IMR-90 (cell line): ENCODE measurements around the gene RIPOR2. TPM values are rescaled to one million over a fixed set of nuclear protein-coding genes. Genes with fewer than 3 reads are reported as not detected.

Experiments used
- ATAC-seq: fragments of 200-7000 bp; cut with Tn5 transposase; 2 replicates; pipeline ENCODE4 v1.9.1; 2020; ENCODE audit warnings: low read depth, mild to moderate bottlenecking, moderate library complexity
- BruUV-seq: library from RNA; stranded (reverse); fragments of 400-500 nt; replicated peaks from 2 replicates; lab custom pipeline; 2021; lab: Mats Ljungman, UMichigan
- CTCF ChIA-PET: fragments of 300-600 bp; formaldehyde crosslinking; extraction: SDS; loops from one replicate; lab custom pipeline; 2021; ENCODE audit warnings: antibody characterized with exemption; lab: Yijun Ruan, JAX
- POLR2A ChIA-PET: fragments of 300-600 bp; sonication (Branson Sonifier 250); formaldehyde crosslinking; loops from one replicate; lab custom pipeline; 2022; ENCODE audit warnings: antibody characterized with exemption; ENCODE audit not compliant: unreplicated experiment; lab: Charles Lee
- DNase-seq: peaks from one replicate; pipeline ENCODE4 v3.0.0; 2013
- H2AFZ ChIP-seq: replicated peaks from 2 replicates; pipeline ENCODE3; 2013; ENCODE audit warnings: low read length, mild to moderate bottlenecking; ENCODE audit not compliant: poor library complexity
- H2AK5ac ChIP-seq: 2 replicates; pipeline ENCODE4 v1.6.1; 2013; ENCODE audit warnings: low read depth, low read length, inconsistent platforms
- H2AK9ac ChIP-seq: replicated peaks from 2 replicates; pipeline ENCODE3; 2013; ENCODE audit warnings: mild to moderate bottlenecking, low read depth, low read length, moderate library complexity; ENCODE audit not compliant: poor library complexity
- H2BK120ac ChIP-seq: 2 replicates; pipeline ENCODE4 v1.6.1; 2013; ENCODE audit warnings: low read depth, low read length, inconsistent platforms
- H2BK15ac ChIP-seq: 3 replicates; pipeline ENCODE4 v1.6.1; 2013; ENCODE audit warnings: low read depth, low read length, inconsistent platforms
- H2BK20ac ChIP-seq: 2 replicates; pipeline ENCODE4 v1.6.1; 2013; ENCODE audit warnings: low read depth, mild to moderate bottlenecking, inconsistent platforms, low read length, moderate library complexity
- H2BK5ac ChIP-seq: 2 replicates; pipeline ENCODE4 v1.6.1; 2013; ENCODE audit warnings: mild to moderate bottlenecking, low read depth, low read length, inconsistent platforms; ENCODE audit not compliant: poor library complexity, severe bottlenecking
- H3K14ac ChIP-seq: replicated peaks from 2 replicates; pipeline ENCODE4 v1.6.1; 2013; ENCODE audit warnings: low read depth, low read length, inconsistent platforms
- H3K18ac ChIP-seq: 2 replicates; pipeline ENCODE4 v1.6.1; 2013; ENCODE audit warnings: low read depth, low read length, control low read depth
- H3K23ac ChIP-seq: 2 replicates; pipeline ENCODE4 v1.6.1; 2013; ENCODE audit warnings: low read depth, low read length, inconsistent platforms
- H3K27ac ChIP-seq: 2 replicates; pipeline ENCODE4 v1.5.1; 2013; ENCODE audit warnings: mild to moderate bottlenecking, control low read depth, low read length; ENCODE audit not compliant: insufficient read depth
- H3K27me3 ChIP-seq: 2 replicates; pipeline ENCODE4 v1.6.1; 2013; ENCODE audit warnings: low read length; ENCODE audit not compliant: control insufficient read depth, insufficient read depth
- H3K36me3 ChIP-seq: 2 replicates; pipeline ENCODE4 v1.6.1; 2013; ENCODE audit warnings: low read length, mixed read lengths; ENCODE audit not compliant: control insufficient read depth, insufficient read depth
- H3K4ac ChIP-seq: 2 replicates; pipeline ENCODE4 v1.6.1; 2013; ENCODE audit warnings: low read depth, low read length, inconsistent platforms
- H3K4me1 ChIP-seq: 2 replicates; pipeline ENCODE4 v1.6.1; 2013; ENCODE audit warnings: low read length, mixed read lengths; ENCODE audit not compliant: control insufficient read depth, insufficient read depth
- H3K4me2 ChIP-seq: 2 replicates; pipeline ENCODE4 v1.6.1; 2013; ENCODE audit warnings: low read depth, mild to moderate bottlenecking, control low read depth, low read length, moderate library complexity
- H3K4me3 ChIP-seq: 2 replicates; pipeline ENCODE4 v1.5.1; 2013; ENCODE audit warnings: low read depth, mild to moderate bottlenecking, control low read depth, low read length, moderate library complexity; ENCODE audit not compliant: insufficient read depth
- H3K56ac ChIP-seq: 2 replicates; pipeline ENCODE4 v1.6.1; 2013; ENCODE audit warnings: low read length, inconsistent platforms; ENCODE audit not compliant: insufficient read depth; ENCODE audit errors: extremely low read depth
- H3K79me1 ChIP-seq, 2 experiments: 2 replicates each; pipeline ENCODE4 v1.6.1; 2013; ENCODE audit warnings: low read length in 2 of 2, inconsistent platforms in 1 of 2, low read depth in 1 of 2
- H3K9ac ChIP-seq: 2 replicates; pipeline ENCODE4 v1.6.1; 2013; ENCODE audit warnings: low read depth, low read length, control low read depth
- H3K9me1 ChIP-seq: 2 replicates; pipeline ENCODE4 v1.6.1; 2013; ENCODE audit warnings: low read length, inconsistent platforms; ENCODE audit not compliant: insufficient read depth
- H3K9me3 ChIP-seq: 2 replicates; pipeline ENCODE4 v1.6.1; 2013; ENCODE audit warnings: low read length; ENCODE audit not compliant: control insufficient read depth, insufficient read depth
- H4K20me1 ChIP-seq: 2 replicates; pipeline ENCODE4 v1.6.1; 2013; ENCODE audit warnings: low read length, inconsistent platforms; ENCODE audit not compliant: insufficient read depth
- H4K5ac ChIP-seq: 2 replicates; pipeline ENCODE4 v1.6.1; 2013; ENCODE audit warnings: mild to moderate bottlenecking, low read depth, low read length, control low read depth
- H4K8ac ChIP-seq, 2 experiments: 2 replicates each; pipeline ENCODE4 v1.6.1; 2013; ENCODE audit warnings: low read depth in 2 of 2, low read length in 2 of 2, control low read depth in 1 of 2, inconsistent platforms in 1 of 2
- H4K91ac ChIP-seq: 2 replicates; pipeline ENCODE4 v1.6.1; 2013; ENCODE audit warnings: low read depth, low read length, inconsistent platforms; ENCODE audit not compliant: insufficient read depth
- BHLHE40 ChIP-seq: fragments of 150-350 bp; IDR thresholded peaks from 2 replicates; pipeline ENCODE4 v1.6.1; 2016; ENCODE audit warnings: mild to moderate bottlenecking, low read depth, low read length
- CEBPB ChIP-seq: IDR thresholded peaks from 2 replicates; pipeline ENCODE4 v1.6.1; 2012; ENCODE audit warnings: low read depth, low read length, improper control_type of control experiment
- CHD1 ChIP-seq: IDR thresholded peaks from 2 replicates; pipeline ENCODE4 v1.6.1; 2012; ENCODE audit warnings: low read depth, low read length, improper control_type of control experiment
- FOS ChIP-seq: fragments of 150-350 bp; IDR thresholded peaks from 2 replicates; pipeline ENCODE4 v1.6.1; 2016; ENCODE audit warnings: low read depth, low read length
- MAFK ChIP-seq: IDR thresholded peaks from 2 replicates; pipeline ENCODE4 v1.6.1; 2012; ENCODE audit warnings: low read depth, low read length, improper control_type of control experiment
- MAZ ChIP-seq: IDR thresholded peaks from 2 replicates; pipeline ENCODE4 v1.6.1; 2012; ENCODE audit warnings: low read depth, mild to moderate bottlenecking, low read length, improper control_type of control experiment, moderate library complexity, borderline replicate concordance
- MXI1 ChIP-seq: IDR thresholded peaks from 2 replicates; pipeline ENCODE4 v1.6.1; 2012; ENCODE audit warnings: low read depth, mild to moderate bottlenecking, low read length, moderate library complexity, borderline replicate concordance
- NFE2L2 ChIP-seq: fragments of 150-350 bp; IDR thresholded peaks from 2 replicates; pipeline ENCODE4 v1.6.1; 2016; ENCODE audit warnings: low read depth, mild to moderate bottlenecking, low read length
- POLR2A ChIP-seq: IDR thresholded peaks from 2 replicates; pipeline ENCODE4 v1.6.1; 2012; ENCODE audit warnings: mild to moderate bottlenecking, low read depth, low read length
- RAD21 ChIP-seq: IDR thresholded peaks from 2 replicates; pipeline ENCODE4 v1.6.1; 2012; ENCODE audit warnings: low read length, improper control_type of control experiment
- RCOR1 ChIP-seq: IDR thresholded peaks from 2 replicates; pipeline ENCODE4 v1.6.1; 2012; ENCODE audit warnings: mild to moderate bottlenecking, low read length, improper control_type of control experiment; ENCODE audit not compliant: insufficient replicate concordance
- RFX5 ChIP-seq: IDR thresholded peaks from 2 replicates; pipeline ENCODE4 v1.8.0; 2012; ENCODE audit warnings: low read depth, mild to moderate bottlenecking, low read length, moderate library complexity
- SMC3 ChIP-seq: fragments of 150-350 bp; IDR thresholded peaks from 2 replicates; pipeline ENCODE4 v1.6.1; 2016; ENCODE audit warnings: low read depth, mild to moderate bottlenecking, antibody characterized with exemption, low read length, moderate library complexity
- WGBS, 2 experiments: methylation state at CpG; one replicate each; pipeline versions ENCODE4 v1.1.5 to v1.1.7; 2013; ENCODE audit warnings: missing lambda C conversion rate in 2 of 2; ENCODE audit not compliant: insufficient read length in 1 of 2; ENCODE audit errors: extremely low coverage in 2 of 2; 5-methylcytosine and 5-hydroxymethylcytosine counted together
- dilution Hi-C: fragments of 300-500 bp; cut with HindIII; formaldehyde crosslinking; loops from one replicate; pipeline ENCODE4 v1.14.3; 2018; ENCODE audit warnings: low sequenced_read_pairs; ENCODE audit not compliant: unreplicated experiment
- in situ Hi-C: fragments of 300-500 bp; cut with MboI; formaldehyde crosslinking; loops from 3 replicates; pipeline ENCODE4 v1.14.3; 2019; ENCODE audit warnings: low sequenced_read_pairs, inconsistent platforms, mixed read lengths
- intact Hi-C: fragments of 100-400 bp; cut with micrococcal nuclease; formaldehyde crosslinking; loops from 2 replicates; pipeline ENCODE4 v1.10.0; 2022
- polyA plus RNA-seq, 3 experiments: library from polyadenylated mRNA; depleted of rRNA; stranded (reverse); fragments of >200 nt; gene quantifications; 2 replicates each; pipeline ENCODE4 v1.2.3, GENCODE V29; 2012; ENCODE audit warnings: low replicate concordance in 1 of 3
- total RNA-seq: library from RNA; depleted of rRNA; stranded (reverse); fragments of >200 nt; gene quantifications from 2 replicates; pipeline ENCODE4 v1.2.3, GENCODE V29; 2012
- TF ChIP-seq, protein P1 (sequence below): fragments of 150-350 bp; IDR thresholded peaks from 2 replicates; pipeline ENCODE4 v1.6.1; 2016; ENCODE audit warnings: low read depth, mild to moderate bottlenecking, low read length, moderate library complexity, borderline replicate concordance
- TF ChIP-seq, protein P2 (sequence below): conservative IDR thresholded peaks from 2 replicates; pipeline ENCODE4 v1.5.1; 2012; ENCODE audit warnings: mild to moderate bottlenecking, low read depth, low read length, improper control_type of control experiment
- TF ChIP-seq, protein P3 (sequence below): fragments of 150-350 bp; IDR thresholded peaks from 2 replicates; pipeline ENCODE4 v1.6.1; 2017; ENCODE audit warnings: mild to moderate bottlenecking, antibody characterized with exemption, low read length, low read depth

The RIPOR2 gene
- total and polyA plus RNA-seq, 2 of the 4 experiments (the other 2 are of a cell fraction) = 1.1 to 1.2 TPM

DNA sequence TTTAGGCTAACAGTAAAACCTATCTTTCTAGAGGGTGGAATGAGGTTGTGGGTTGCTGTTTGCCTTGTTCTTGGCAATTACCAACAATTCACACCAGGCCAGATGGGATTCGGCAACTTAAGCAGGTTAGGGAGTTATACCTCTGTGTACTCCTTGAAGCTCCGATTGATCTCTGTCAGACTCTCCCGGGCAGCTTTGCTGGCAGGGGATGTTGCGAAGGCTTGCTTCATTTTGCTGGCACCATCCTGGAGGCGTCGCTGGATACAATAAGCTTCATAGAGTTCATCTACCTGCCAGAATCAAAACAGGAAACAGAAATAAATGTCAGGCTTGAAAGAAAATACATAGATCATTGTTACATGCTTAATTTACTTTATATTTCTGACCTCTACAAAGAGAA, 70.6 kb downstream of the RIPOR2 start:
- POLR2A ChIA-PET = no interaction called here
- ATAC-seq (no peak), DNase-seq (no peak)
- in situ Hi-C loops (no loop called here), intact Hi-C loops (no loop called here), dilution Hi-C loops (no loop called here)
- Histone ChIP-seq H3K4me2 (no peak overlapping the region), H2BK5ac (no peak overlapping the region), H3K4me3 (no peak overlapping the region), H3K9ac (no peak overlapping the region), H4K5ac (no peak overlapping the region), H4K91ac (no peak overlapping the region), H3K79me1 (no peaks in the 10 kb centered on the region), H3K4ac (no peak overlapping the region), H3K27me3 (no peaks in the 10 kb centered on the region), H3K23ac (no peak overlapping the region), H3K9me1 (no peaks in the 10 kb centered on the region; the same call in 1 of the 2 replicates), H3K4me1 (no peaks in the 10 kb centered on the region), H2BK120ac (no peak overlapping the region), H4K8ac (no peak overlapping the region), H2BK20ac (no peak overlapping the region), H3K56ac (no peak overlapping the region), H2AK9ac (no peak overlapping the region), H3K27ac (no peak overlapping the region), H2AFZ (no peak overlapping the region), H3K36me3 (peaks cover 23% of the 10 kb centered on the region), H2BK15ac (no peak overlapping the region), H2AK5ac (no peak overlapping the region), H3K18ac (no peak overlapping the region; the same call in 1 of the 2 replicates), H3K9me3 (no peaks in the 10 kb centered on the region), H3K14ac (no peak overlapping the region), H4K20me1 (no peaks in the 10 kb centered on the region)
- CTCF ChIA-PET = no interaction called here
- TF ChIP-seq MXI1 (no peak), NFE2L2 (no peak), MAFK (no peak), FOS (no peak), RFX5 (no peak), MAZ (no peak), CEBPB (no peak), RAD21 (no peak), POLR2A (no peak), CHD1 (no peak), RCOR1 (no peak), BHLHE40 (no peak), SMC3 (no peak)
- TF ChIP-seq, protein P1, sequence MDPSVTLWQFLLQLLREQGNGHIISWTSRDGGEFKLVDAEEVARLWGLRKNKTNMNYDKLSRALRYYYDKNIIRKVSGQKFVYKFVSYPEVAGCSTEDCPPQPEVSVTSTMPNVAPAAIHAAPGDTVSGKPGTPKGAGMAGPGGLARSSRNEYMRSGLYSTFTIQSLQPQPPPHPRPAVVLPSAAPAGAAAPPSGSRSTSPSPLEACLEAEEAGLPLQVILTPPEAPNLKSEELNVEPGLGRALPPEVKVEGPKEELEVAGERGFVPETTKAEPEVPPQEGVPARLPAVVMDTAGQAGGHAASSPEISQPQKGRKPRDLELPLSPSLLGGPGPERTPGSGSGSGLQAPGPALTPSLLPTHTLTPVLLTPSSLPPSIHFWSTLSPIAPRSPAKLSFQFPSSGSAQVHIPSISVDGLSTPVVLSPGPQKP = no peak
- TF ChIP-seq, protein P2, sequence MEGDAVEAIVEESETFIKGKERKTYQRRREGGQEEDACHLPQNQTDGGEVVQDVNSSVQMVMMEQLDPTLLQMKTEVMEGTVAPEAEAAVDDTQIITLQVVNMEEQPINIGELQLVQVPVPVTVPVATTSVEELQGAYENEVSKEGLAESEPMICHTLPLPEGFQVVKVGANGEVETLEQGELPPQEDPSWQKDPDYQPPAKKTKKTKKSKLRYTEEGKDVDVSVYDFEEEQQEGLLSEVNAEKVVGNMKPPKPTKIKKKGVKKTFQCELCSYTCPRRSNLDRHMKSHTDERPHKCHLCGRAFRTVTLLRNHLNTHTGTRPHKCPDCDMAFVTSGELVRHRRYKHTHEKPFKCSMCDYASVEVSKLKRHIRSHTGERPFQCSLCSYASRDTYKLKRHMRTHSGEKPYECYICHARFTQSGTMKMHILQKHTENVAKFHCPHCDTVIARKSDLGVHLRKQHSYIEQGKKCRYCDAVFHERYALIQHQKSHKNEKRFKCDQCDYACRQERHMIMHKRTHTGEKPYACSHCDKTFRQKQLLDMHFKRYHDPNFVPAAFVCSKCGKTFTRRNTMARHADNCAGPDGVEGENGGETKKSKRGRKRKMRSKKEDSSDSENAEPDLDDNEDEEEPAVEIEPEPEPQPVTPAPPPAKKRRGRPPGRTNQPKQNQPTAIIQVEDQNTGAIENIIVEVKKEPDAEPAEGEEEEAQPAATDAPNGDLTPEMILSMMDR = no peak
- TF ChIP-seq, protein P3, sequence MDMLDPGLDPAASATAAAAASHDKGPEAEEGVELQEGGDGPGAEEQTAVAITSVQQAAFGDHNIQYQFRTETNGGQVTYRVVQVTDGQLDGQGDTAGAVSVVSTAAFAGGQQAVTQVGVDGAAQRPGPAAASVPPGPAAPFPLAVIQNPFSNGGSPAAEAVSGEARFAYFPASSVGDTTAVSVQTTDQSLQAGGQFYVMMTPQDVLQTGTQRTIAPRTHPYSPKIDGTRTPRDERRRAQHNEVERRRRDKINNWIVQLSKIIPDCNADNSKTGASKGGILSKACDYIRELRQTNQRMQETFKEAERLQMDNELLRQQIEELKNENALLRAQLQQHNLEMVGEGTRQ = no peak
- 55% methylated on average over 2 of the region's 6 CpGs; no CpG with 5 or more reads in 1 of the 2 experiments for WGBS, 2 experiments
- BruUV-seq = no TSS peak
